GM12878 (cell line): ENCODE measurements around the gene BHLHE41.

Experiments
- BHLHE40 ChIP-seq, 2 experiments: fragments of 450-650 bp in 1 of 2; IDR thresholded peaks; 2 replicates each; pipeline ENCODE4 v1.6.1; 2011 to 2017; ENCODE audit warnings: low read depth in 2 of 2, borderline replicate concordance in 1 of 2, improper control_type of control experiment in 1 of 2, low read length in 1 of 2, mild to moderate bottlenecking in 1 of 2
- MXI1 ChIP-seq: fragments of 150-350 bp; IDR thresholded peaks from 2 replicates; pipeline ENCODE4 v1.6.1; 2011; ENCODE audit warnings: low read depth, mild to moderate bottlenecking, inconsistent platforms, low read length, improper control_type of control experiment
- SMAD5 ChIP-seq: IDR thresholded peaks from 2 replicates; pipeline ENCODE4 v1.6.1; 2016; ENCODE audit warnings: antibody characterized with exemption, low read depth
- SUZ12 ChIP-seq: fragments of 200-600 bp; sonication (generic); IDR thresholded peaks from one replicate; pipeline ENCODE4 v1.6.1; 2018; ENCODE audit warnings: antibody characterized with exemption, mild to moderate bottlenecking; ENCODE audit not compliant: unreplicated experiment
- TF ChIP-seq, protein P1 (sequence below), 3 experiments: IDR thresholded peaks in 2 of 3; conservative IDR thresholded peaks in 1 of 3; 2 replicates each; pipeline ENCODE4 v1.5.1; 2011; ENCODE audit warnings: low read depth in 3 of 3, low read length in 3 of 3, mild to moderate bottlenecking in 3 of 3, control low read depth in 2 of 3, moderate library complexity in 2 of 3, inconsistent platforms in 1 of 3, mixed read lengths in 1 of 3; ENCODE audit not compliant: control insufficient read depth in 2 of 3, insufficient read depth in 1 of 3; ENCODE audit errors: extremely low read depth in 1 of 3
- TF ChIP-seq, protein P2 (sequence below): fragments of 150-350 bp; IDR thresholded peaks from 2 replicates; pipeline ENCODE4 v1.6.1; 2016; ENCODE audit warnings: low read depth, low read length

DNA sequence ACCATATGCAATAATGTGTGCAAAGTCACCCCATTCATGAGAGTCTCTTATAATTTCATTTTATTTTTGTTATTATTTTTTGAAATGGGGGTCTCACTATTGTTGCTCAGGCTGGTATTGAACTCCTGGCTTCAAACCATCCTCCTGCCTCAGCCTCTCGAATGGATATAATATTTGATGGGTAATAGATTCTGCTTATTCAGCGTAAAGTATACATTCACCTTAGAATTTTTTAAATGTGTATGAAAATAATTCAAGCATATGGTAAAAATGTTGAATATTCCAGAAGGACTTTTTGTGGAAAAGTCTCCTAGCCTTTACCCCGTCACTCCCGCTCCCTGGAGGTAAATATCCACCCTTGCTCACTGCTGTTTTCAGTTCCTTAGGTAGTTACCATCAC lies 47.2 kb upstream of the BHLHE41 start:
- TF ChIP-seq SUZ12 (no peak), BHLHE40 (IDR thresholded peaks at IDR 0.05; ENCODE audit: borderline replicate concordance in 1 of 2, low read depth in 2 of 2, low read length in 1 of 2) (no peak), SMAD5 (no peak), MXI1 (no peak)
- TF ChIP-seq, protein P1, sequence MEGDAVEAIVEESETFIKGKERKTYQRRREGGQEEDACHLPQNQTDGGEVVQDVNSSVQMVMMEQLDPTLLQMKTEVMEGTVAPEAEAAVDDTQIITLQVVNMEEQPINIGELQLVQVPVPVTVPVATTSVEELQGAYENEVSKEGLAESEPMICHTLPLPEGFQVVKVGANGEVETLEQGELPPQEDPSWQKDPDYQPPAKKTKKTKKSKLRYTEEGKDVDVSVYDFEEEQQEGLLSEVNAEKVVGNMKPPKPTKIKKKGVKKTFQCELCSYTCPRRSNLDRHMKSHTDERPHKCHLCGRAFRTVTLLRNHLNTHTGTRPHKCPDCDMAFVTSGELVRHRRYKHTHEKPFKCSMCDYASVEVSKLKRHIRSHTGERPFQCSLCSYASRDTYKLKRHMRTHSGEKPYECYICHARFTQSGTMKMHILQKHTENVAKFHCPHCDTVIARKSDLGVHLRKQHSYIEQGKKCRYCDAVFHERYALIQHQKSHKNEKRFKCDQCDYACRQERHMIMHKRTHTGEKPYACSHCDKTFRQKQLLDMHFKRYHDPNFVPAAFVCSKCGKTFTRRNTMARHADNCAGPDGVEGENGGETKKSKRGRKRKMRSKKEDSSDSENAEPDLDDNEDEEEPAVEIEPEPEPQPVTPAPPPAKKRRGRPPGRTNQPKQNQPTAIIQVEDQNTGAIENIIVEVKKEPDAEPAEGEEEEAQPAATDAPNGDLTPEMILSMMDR (IDR thresholded peaks at IDR 0.05 in 2 of 3, conservative IDR thresholded peaks at IDR 0.05 in 1 of 3; ENCODE audit: control insufficient read depth in 2 of 3, extremely low read depth in 1 of 3, insufficient read depth in 1 of 3, low read depth in 3 of 3, low read length in 3 of 3) = no peak
- TF ChIP-seq, protein P2, sequence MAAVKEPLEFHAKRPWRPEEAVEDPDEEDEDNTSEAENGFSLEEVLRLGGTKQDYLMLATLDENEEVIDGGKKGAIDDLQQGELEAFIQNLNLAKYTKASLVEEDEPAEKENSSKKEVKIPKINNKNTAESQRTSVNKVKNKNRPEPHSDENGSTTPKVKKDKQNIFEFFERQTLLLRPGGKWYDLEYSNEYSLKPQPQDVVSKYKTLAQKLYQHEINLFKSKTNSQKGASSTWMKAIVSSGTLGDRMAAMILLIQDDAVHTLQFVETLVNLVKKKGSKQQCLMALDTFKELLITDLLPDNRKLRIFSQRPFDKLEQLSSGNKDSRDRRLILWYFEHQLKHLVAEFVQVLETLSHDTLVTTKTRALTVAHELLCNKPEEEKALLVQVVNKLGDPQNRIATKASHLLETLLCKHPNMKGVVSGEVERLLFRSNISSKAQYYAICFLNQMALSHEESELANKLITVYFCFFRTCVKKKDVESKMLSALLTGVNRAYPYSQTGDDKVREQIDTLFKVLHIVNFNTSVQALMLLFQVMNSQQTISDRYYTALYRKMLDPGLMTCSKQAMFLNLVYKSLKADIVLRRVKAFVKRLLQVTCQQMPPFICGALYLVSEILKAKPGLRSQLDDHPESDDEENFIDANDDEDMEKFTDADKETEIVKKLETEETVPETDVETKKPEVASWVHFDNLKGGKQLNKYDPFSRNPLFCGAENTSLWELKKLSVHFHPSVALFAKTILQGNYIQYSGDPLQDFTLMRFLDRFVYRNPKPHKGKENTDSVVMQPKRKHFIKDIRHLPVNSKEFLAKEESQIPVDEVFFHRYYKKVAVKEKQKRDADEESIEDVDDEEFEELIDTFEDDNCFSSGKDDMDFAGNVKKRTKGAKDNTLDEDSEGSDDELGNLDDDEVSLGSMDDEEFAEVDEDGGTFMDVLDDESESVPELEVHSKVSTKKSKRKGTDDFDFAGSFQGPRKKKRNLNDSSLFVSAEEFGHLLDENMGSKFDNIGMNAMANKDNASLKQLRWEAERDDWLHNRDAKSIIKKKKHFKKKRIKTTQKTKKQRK = no peak
